ENCODE results near the gene NLRP6. TPM values are rescaled to one million over a fixed set of nuclear protein-coding genes. Genes with fewer than 3 reads are reported as not detected.
"Not testable (repeated sequence)": the region's sequence is repeated elsewhere in the genome, so short reads cannot be mapped to it uniquely, and the experiment has no call there.

Gene NLRP6
- total RNA-seq, 2 donors from 2014 or later, result not detected

- 90 to 96% methylated on average over 2 to 3 of the region's 3 CpGs for WGBS, 2 experiments (ENCODE audit: insufficient coverage in 1 of 2, insufficient read length in 1 of 2)
- Histone ChIP-seq H3K27me3 (ENCODE audit: control insufficient read depth, insufficient read depth, low read length, poor library complexity, severe bottlenecking) (no peaks in the 10 kb centered on the region), H3K36me3 (ENCODE audit: control insufficient read depth, insufficient read depth, low read length) (no peaks in the 10 kb centered on the region), H3K4me3 (ENCODE audit: low read length) (no peak overlapping the region), H3K4me1 (ENCODE audit: control insufficient read depth, insufficient read depth, low read length) (no peaks in the 10 kb centered on the region), H3K27ac (ENCODE audit: low read depth, low read length) (no peak overlapping the region), H3K9ac (ENCODE audit: extremely low read depth, low read length, poor library complexity, severe bottlenecking) (no peak overlapping the region), H3K9me3 (ENCODE audit: control insufficient read depth, low read length) (peaks cover 10% of the 10 kb centered on the region)
- peaks cover 30% of the 10 kb centered on the region for H3K9me3 Mint-ChIP-seq
- peaks cover 3% of the 10 kb centered on the region for H3K27me3 Mint-ChIP-seq (ENCODE audit: insufficient read depth)
- H3K4me1 Mint-ChIP-seq, result peaks cover 22% of the 10 kb centered on the region
- peaks cover 12% of the 10 kb centered on the region for H3K36me3 Mint-ChIP-seq (ENCODE audit: low read depth)
- no peak overlapping the region for H3K27ac Mint-ChIP-seq
- TF ChIP-seq CTCF (conservative IDR thresholded peaks at IDR 0.05), result no peak
- no peak for DNase-seq
- H3K4me3 Mint-ChIP-seq, result no peak overlapping the region
Observed at GRCh38 chr11:327581-327923, 49.3 kb downstream of the NLRP6 start.

- peaks cover 3% of the 10 kb centered on the region for H3K27me3 Mint-ChIP-seq (ENCODE audit: insufficient read depth)
Observed at GRCh38 chr11:328012-328411, 49.8 kb downstream of the NLRP6 start.

DNA sequence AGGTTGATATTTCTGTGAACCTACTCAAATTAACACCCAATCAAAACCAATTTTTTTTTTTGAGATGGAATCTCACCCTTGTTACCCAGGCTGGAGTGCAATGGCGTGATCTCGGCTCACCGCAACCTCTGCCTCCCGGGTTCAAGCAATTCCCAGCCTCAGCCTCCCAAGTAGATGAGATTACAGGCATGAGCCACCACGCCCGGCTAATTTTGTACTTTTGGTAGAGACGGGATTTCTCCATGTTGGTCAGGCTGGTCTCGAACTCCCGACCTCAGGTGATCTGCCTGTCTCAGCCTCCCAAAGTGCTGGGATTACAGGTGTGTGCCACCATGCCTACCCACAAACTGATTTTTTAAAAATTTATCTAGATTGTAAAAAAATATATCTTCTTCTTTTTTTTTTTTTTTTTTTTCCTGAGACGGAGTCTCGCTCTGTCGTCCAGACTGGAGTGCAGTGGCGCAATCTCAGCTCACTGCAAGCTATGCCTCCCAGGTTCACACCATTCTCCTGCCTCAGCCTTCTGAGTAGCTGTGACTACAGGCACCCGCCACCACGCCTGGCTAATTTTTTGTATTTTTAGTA, 50.4 kb downstream of the NLRP6 start:
- H3K27me3 Mint-ChIP-seq (ENCODE audit: insufficient read depth); H3K9ac ChIP-seq (ENCODE audit: extremely low read depth, low read length, poor library complexity, severe bottlenecking); DNase-seq; H3K4me3 Mint-ChIP-seq; H3K27ac ChIP-seq (ENCODE audit: low read depth, low read length); H3K4me1 ChIP-seq (ENCODE audit: control insufficient read depth, insufficient read depth, low read length); H3K27ac Mint-ChIP-seq; H3K36me3 ChIP-seq (ENCODE audit: control insufficient read depth, insufficient read depth, low read length); H3K4me3 ChIP-seq (ENCODE audit: low read length); H3K27me3 ChIP-seq (ENCODE audit: control insufficient read depth, insufficient read depth, low read length, poor library complexity, severe bottlenecking): not testable (repeated sequence)
- peaks cover 19% of the 10 kb centered on the region for H3K9me3 ChIP-seq (ENCODE audit: control insufficient read depth, low read length)
- peaks cover 25% of the 10 kb centered on the region for H3K4me1 Mint-ChIP-seq
- 86 to 88% methylated on average over 7 to 15 of the region's 15 CpGs for WGBS, 2 experiments (ENCODE audit: insufficient coverage in 1 of 2, insufficient read length in 1 of 2)
- peaks cover 41% of the 10 kb centered on the region for H3K9me3 Mint-ChIP-seq
- peaks cover 12% of the 10 kb centered on the region for H3K36me3 Mint-ChIP-seq (ENCODE audit: low read depth)

More at GRCh38 chr11:328012-328411, 49.8 kb downstream of the NLRP6 start:
- Histone ChIP-seq H3K27me3 (ENCODE audit: control insufficient read depth, insufficient read depth, low read length, poor library complexity, severe bottlenecking) (no peaks in the 10 kb centered on the region), H3K9me3 (ENCODE audit: control insufficient read depth, low read length) (peaks cover 14% of the 10 kb centered on the region), H3K4me3 (ENCODE audit: low read length) (no peak overlapping the region), H3K27ac (ENCODE audit: low read depth, low read length) (no peak overlapping the region), H3K36me3 (ENCODE audit: control insufficient read depth, insufficient read depth, low read length) (no peaks in the 10 kb centered on the region), H3K9ac (ENCODE audit: extremely low read depth, low read length, poor library complexity, severe bottlenecking) (no peak overlapping the region), H3K4me1 (ENCODE audit: control insufficient read depth, insufficient read depth, low read length) (no peaks in the 10 kb centered on the region)
- Mint-ChIP-seq H3K27ac (no peak overlapping the region), H3K36me3 (ENCODE audit: low read depth) (peaks cover 12% of the 10 kb centered on the region), H3K4me1 (peaks cover 22% of the 10 kb centered on the region), H3K9me3 (peaks cover 35% of the 10 kb centered on the region), H3K4me3 (no peak overlapping the region)
- no peak for DNase-seq
- no peak for TF ChIP-seq CTCF (conservative IDR thresholded peaks at IDR 0.05)
- 95 to 96% methylated on average over 12 to 13 of the region's 13 CpGs for WGBS, 2 experiments (ENCODE audit: insufficient coverage in 1 of 2, insufficient read length in 1 of 2)

- WGBS, 2 experiments (ENCODE audit: insufficient coverage in 1 of 2, insufficient read length in 1 of 2), result 97 to 100% methylated on average over 1 to 2 of the region's 2 CpGs
- H3K4me3 Mint-ChIP-seq, result no peak overlapping the region
- H3K27ac Mint-ChIP-seq, result no peak overlapping the region
- Histone ChIP-seq H3K9ac (ENCODE audit: extremely low read depth, low read length, poor library complexity, severe bottlenecking) (no peak overlapping the region), H3K4me3 (ENCODE audit: low read length) (no peak overlapping the region), H3K27me3 (ENCODE audit: control insufficient read depth, insufficient read depth, low read length, poor library complexity, severe bottlenecking) (no peaks in the 10 kb centered on the region), H3K36me3 (ENCODE audit: control insufficient read depth, insufficient read depth, low read length) (no peaks in the 10 kb centered on the region), H3K9me3 (ENCODE audit: control insufficient read depth, low read length) (peaks cover 19% of the 10 kb centered on the region), H3K4me1 (ENCODE audit: control insufficient read depth, insufficient read depth, low read length) (peaks cover 4% of the 10 kb centered on the region), H3K27ac (ENCODE audit: low read depth, low read length) (no peak overlapping the region)
- H3K9me3 Mint-ChIP-seq, result peaks cover 41% of the 10 kb centered on the region
- DNase-seq, result peak; percentile 20
- peaks cover 27% of the 10 kb centered on the region for H3K4me1 Mint-ChIP-seq
- no peak for TF ChIP-seq CTCF (conservative IDR thresholded peaks at IDR 0.05)
- peaks cover 12% of the 10 kb centered on the region for H3K36me3 Mint-ChIP-seq (ENCODE audit: low read depth)
- peaks cover 3% of the 10 kb centered on the region for H3K27me3 Mint-ChIP-seq (ENCODE audit: insufficient read depth)
Observed at GRCh38 chr11:329886-330253, 51.7 kb downstream of the NLRP6 start.
